Left forelimb (tissue), 1 donor: ENCODE measurements around the gene ZNF850.
"Not testable (repeated sequence)": the region's sequence is repeated elsewhere in the genome, so short reads cannot be mapped to it uniquely, and the experiment has no call there.

Experiments used
- DNase-seq: peaks from one replicate; pipeline ENCODE4 v3.0.0-alpha.2; 2018; ENCODE audit warnings: low spot score

The ZNF850 gene

DNA sequence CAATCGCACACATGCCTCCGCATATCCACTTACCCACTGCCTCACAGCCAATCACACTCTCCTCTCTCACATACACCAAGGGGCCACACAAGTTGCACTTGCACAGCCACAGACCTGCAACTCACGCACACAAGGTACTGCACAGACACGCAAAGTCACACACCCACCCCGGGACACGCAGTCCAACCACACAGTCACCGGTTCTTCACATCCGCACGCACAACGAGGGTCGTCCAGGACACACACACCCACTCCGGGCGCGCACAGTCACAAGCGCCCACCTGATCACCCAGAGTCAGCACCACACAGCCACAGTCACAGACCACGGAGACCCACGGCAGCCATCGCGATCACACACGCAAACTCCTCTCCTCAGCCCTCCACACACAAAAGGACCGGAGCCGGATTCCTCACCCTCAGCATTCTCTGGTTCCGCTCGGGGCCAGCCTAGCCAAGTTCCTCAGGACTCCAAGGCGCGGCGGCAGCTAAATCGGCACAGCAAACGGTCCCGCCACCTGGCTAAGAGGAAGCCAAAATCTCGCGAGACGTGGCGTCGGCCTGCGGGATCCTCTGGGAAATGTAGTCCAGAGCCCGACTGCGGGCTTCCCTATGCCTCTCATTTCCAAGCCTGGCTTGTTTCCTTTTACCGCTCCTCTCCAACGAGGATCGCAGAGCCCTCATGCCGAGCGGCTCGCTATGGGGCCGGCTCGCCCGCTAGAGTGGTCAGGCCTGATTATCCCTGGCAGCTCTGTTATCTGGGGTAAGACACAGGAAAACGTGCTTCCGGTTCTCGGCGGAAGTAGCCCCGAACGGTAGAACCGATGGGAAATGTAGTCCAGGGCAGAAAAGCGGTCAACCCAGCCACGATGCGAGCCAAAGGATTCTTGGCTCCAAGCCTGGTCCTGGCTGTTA lies at the start of gene ZNF850:
ZNF850 (minus strand) TSS at position 497 of the 912 bp plus-strand sequence. CDS start 10,201 bp downstream, outside the sequence.
- DNase-seq, result peak; percentile 97

DNA sequence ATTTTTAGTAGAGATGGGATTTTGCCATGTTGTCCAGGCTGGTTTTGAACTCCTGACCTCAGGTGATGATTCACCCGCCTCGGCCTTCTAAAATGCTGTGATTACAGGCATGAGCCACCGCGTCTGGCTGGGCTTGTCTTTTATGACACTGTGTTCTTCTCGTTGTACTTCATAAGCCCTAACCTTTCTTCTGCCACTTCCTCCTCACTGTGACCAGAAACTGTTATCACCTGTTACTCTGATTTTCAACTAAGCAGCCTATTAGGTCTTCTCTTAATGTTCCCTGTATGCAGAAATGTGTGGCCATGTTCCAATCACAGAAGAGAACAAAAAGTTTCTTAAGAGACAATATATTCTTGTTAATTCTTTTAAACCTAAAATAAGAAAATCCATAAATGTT lies 49.2 kb upstream of the ZNF850 start:
- DNase-seq, result no peak

DNA sequence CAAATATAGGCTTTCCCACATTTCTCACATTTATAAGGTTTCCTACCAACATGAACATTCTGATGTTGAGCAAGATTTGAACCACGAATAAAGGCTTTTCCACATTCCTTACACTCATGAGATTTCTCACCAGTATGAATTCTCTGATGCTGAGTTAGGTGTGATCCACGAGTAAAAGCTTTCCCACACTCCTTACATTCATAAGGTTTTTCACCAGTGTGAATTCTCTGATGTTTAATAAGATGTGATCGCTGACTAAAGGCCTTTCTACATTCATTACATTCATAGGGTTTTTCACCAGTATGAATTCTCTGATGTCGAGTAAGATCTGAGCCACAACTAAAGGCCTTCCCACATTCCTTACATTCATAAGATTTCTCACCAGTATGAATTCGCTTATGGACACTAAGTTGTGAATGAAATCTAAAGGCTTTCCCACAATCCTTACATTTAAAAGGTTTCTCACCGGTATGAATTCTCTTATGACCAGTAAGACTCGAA lies 46.6 kb upstream of the ZNF850 start:
- DNase-seq, result no peak

DNA sequence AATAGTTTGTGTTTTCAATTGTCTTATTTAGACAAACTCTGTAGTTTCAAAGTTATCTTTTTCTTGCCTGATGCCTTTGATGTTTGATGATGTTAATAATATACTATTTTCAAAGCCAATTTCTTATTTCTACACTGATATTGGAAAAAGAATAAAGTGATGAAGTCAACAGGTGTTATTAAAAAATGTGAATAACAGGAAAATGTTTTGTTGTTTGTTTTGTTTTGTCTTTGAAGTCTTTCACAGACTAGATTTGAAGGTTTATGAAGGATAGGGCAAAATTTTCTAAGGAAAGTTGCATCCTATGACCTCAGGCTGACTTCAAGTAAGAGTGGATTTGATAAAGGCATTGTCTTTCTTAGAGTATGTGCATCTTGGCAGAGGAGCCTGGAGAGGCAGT lies 34.4 kb upstream of the ZNF850 start:
- no peak for DNase-seq

GRCh38 chr19:36805364-36805763 lies 32.8 kb upstream of the ZNF850 start:
- no peak for DNase-seq

GRCh38 chr19:36797786-36798108 lies 25.1 kb upstream of the ZNF850 start:
- no peak for DNase-seq

DNA sequence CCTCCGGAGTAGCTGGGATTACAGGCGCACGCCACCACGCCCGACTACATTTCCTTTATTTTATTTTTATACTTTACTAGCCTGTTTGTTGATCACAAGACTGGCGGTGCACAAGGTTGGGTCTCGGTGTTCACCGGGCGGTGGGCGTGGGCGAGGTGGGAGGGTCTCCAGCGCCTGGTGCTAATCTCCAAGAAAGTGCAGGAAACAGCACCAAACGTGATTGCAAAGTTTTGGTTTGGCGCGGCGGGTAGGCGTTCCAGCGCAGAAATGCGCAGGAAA lies 24.0 kb upstream of the ZNF850 start:
- DNase-seq, result no peak

DNA sequence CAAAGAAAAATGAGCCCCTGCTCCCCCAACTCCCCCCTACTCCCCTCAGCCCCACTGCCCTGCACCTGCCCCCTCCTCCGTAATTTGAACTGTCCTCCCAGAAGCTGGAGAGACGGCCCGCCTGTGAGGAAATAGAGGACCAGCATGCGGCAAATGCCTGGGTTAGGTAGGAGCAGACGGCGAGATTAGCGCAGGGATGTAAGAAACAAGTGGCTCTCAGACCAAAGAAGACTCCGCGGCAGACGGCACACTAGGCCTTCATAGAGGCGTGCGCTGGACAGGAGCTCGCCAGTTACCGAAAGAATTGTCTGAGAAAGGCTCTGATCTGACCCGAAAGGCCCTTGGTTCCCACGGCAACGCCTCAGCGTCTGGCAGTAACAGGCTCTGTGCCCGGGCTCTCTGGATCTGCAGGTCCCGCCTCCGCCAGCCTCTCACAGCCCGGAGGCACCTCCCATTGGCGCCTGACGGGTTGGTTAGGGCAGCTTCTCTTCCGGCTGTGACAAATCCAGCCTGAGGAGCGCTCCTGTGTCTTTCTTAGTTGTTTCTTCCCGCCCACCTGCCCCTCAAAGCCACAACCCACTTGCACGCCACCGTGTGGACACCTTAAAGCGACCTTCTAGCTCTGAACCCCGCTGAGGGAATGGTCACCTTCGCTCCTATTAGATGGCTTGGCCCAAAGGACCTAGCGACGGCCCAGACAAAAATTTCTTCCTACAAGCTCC lies 19.0 kb upstream of the ZNF850 start:
- not testable (repeated sequence) for DNase-seq

DNA sequence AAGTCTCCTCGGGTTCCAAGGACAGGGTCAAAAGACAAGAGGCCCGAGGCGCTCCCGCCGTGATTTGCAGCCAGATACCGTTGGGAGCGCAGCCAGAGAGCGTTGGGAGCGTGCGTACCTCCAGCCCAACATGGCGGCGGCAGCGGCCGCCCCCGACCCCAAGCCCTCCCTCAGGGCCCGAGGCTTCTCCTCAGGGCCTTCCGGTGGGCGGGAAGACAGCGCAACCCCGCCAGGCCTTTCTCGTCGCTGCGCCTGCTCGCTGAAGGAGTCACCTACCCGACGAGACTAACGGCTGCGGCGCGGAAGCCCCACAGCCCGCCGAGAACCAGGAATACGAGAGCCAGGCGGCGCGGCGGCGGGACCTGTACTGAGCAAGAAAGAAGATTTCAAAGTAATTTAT lies 3.2 kb upstream of the ZNF850 start:
- peak; percentile 67 for DNase-seq

GRCh38 chr19:36773223-36773579 lies 594 bp upstream of the ZNF850 start:
- no peak for DNase-seq

DNA sequence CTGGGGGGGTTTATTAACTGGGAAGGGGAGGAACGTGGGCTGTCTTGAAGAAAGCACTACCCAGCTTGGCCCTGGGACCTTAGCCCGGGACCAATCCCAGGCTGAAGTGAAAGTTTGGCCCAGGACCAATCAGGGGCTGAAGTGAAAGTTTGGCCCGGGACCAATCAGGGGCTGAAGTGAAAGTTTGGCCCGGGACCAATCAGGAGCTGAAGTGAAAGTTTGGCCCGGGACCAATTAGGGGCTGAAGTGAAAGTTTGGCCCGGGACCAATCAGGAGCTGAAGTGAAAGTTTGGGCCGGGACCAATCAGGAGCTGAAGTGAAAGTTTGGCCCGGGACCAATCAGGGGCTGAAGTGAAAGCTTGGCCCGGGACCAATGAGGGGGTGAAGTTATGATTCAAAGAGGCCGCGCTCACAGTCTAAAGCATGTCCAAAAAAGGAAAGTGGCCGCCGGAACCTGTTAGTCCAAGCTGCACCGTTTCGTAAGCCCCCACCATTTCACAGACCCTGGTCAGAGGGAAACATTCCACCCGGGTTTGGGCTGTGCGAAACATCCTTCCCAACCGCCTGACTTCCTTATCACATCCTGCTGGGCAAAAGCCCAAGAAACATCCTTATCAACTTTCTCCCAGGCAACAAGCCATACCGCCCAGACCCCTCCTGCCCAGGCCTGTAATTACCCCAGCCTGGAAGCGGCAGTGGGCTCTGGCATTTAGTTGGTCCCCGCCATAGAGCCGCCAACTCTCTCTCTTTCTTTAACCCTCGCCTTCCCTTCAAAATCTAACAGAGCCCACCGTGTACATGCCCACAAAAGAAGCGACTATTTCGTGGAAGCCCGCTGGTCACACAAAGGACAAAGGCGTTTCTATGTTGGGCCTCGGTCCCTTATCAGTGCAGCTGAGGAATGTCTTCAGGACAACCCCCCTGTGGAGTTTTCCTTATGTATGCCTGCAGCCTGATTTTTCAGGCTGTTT lies 1.1 kb downstream of the ZNF850 start:
- no peak for DNase-seq

GRCh38 chr19:36750066-36750691 lies 22.4 kb downstream of the ZNF850 start:
- no peak for DNase-seq

DNA sequence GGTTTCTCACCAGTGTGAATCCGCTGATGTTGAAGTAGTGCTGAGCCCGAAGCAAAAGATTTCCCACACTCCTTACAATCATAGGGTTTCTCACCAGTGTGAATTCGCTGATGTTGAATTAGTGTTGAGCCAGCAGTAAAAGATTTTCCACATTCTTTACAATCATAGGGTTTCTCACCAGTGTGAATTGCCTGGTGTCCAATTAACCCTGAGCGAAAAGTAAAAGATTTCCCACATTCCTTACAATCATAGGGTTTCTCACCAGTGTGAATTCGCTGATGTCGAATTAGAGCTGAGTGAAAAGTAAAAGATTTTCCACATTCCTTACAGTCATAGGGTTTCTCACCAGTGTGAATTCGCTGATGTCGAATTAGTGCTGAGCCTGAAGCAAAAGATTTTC lies 23.0 kb downstream of the ZNF850 start:
- not testable (repeated sequence) for DNase-seq

DNA sequence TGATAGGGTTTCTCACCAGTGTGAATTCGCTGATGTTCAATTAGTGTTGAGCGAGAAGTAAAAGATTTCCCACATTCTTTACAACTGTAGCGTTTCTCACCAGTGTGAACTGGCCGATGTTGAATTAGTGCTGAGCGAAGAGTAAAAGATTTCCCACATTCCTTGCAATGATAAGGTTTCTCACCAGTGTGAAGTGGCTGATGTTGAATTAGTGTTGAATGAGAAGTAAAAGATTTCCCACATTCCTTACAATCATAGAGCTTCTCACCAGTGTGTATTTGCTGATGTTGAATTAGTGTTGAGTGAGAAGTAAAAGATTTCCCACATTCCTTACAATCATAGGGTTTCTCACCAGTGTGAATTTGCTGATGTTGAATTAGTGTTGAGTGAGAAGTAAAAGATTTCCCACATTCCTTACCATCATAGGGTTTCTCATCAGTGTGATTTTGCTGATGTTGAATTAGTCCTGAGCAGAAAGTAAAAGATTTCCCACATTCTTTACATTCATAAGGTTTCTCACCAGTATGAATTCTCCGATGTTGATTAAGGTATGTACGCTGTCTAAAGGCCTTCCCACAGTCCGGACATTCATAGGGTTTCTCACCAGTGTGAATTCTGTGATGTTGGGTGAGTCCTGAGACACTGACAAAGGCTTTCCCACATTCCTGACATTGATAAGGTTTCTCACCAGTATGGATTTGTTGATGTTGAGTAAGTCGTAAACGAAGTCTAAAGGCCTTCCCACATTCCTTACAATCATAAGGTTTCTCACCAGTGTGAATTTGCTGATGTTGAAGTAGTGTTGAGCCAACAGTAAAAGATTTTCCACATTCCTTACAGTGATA lies 24.0 kb downstream of the ZNF850 start:
- no peak for DNase-seq

GRCh38 chr19:36747750-36748149 lies 24.9 kb downstream of the ZNF850 start:
- no peak for DNase-seq

- no peak for DNase-seq
Observed at GRCh38 chr19:36745870-36746269, 26.7 kb downstream of the ZNF850 start.

DNA sequence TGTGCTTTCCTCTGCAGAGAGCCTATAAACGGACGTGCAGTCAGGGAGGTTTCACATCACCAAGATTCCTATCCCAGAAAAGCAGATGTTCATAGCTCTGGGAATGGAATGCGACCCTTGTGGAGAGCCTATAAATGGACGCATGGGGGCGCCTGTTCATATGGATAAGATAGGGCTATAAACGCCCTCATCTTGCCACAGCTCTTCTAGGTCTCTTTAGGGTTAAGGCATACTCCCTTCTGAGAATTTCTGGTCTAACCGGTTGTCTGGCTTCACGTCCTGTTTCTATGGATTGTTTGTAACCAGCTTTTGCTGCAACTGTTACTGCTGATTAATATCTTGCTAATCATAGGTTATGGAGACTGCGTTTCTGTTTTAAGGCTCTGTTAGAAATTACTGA lies 36.4 kb downstream of the ZNF850 start:
- DNase-seq, result not testable (repeated sequence)

GRCh38 chr19:36719687-36720556 lies 52.7 kb downstream of the ZNF850 start:
- no peak for DNase-seq

GRCh38 chr19:36709423-36709822 lies 63.2 kb downstream of the ZNF850 start:
- no peak for DNase-seq

GRCh38 chr19:36707134-36707533 lies 65.5 kb downstream of the ZNF850 start:
- DNase-seq, result no peak
